ENCODE measurements around the gene LMO2.

LMO2 gene

GRCh38 chr11:33913991-33914390 lies 22.1 kb upstream of the LMO2 start:
- DNase-seq: no peak

DNA sequence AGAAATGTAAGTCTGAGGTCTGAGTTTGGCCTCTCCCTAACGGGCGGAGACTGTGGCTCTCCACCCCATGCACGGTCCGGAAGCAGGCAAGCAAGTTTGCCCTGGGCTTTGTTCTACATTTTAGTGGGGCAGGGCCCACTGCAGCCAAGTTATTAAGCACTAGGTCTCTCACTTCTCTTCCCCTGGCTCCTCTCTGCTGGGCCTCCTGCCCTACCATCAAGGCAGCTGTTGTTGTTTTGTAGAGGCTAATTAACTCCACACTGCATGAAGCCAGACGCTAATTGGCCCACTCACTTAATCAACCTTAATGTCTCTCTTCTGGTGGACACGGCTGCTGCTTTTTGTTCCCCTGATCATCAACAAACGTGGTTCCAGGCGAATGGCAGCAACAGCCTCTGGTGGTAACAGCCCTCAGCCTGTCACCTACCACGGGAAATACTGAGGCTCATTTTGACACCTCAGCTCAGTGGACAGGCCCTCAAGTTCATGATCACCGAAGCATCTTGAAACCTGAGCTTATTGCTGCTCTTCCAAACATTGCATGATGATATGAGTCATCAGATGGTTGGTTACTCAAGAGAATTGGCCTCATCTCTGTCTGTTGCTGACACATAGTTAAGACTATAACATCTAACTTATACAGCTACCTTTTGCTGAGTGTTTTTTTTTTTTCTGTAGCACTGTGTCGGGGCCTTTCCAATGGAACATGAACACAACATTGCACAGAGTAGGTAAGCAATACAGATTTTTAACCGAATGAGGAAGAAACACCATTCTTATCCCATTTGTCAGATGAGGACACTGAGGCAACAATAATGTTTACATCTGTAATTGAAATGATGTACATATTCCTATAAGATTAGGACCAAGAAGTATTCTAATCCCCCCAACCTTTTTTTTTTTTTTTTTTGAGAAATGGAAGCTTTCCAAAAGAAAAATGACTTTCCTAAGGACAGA lies 20.8 kb upstream of the LMO2 start:
- DNase-seq: peak; percentile 96

DNA sequence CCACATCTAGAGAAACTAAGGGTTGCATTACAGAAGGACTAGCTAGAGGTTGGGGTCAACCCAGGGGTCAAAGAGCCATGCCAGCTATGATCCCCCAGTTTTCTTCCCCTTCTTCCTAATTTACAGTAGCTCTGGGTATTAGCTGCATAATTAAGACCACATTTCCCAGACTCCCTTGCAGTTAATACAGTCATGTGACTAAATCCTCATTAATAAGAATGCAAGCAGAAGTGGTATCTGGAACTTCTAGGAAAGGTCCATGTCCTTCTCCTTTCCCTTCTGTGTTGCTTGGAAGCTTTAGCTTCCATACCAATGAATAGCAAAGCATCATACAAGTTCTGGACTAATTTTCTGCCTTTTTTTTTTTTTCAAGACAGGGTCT lies 19.1 kb upstream of the LMO2 start:
- no peak for DNase-seq

DNA sequence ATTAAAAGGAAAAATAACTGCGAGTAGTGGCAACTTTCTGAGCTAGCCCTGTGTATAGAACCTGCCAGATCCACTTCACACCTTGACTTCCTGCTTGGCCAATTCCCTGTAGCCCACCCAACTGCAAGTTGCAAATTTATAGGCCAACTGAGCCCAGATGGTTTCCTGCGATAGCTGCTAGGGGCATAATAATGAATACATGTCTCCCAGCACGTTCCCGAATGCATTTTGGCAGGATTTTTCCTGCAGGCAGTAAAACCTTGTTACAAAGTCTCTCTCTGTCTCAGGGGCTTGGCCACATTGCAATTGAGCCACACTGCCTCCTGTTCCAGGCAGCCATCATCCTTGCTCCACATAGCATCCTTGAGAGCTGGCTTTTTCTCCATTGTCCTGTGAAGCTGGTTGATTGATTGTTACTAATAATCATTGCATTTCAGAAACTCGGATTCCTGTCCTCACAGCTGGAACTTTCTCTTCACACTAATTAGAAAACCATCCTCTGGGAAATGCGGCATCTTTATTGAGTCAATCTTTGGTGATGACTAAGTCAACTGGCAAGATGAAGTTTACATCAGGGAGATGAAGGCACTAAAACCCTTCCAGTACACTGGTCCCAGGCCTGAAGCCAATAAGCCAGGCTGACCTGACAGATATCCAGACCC lies 18.6 kb upstream of the LMO2 start:
- no peak for DNase-seq

DNA sequence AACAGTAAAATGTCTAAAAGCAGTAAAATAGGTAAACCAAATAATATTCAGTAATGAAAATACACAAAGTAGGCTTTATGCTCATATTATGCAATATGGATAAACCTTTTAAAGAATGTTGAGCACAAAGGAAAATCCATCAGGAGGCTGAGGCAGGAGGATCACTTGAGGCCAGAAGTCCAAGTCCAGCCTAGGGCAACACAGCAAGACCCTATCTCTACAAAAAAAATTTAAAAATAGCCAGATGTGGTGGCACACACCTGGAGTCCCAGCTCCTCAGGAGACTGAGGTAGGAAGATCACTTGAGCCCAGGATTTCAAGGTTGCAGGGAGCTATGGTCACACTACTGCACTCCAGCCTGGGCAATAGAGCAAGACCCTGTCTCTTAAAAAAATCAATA lies 17.7 kb upstream of the LMO2 start:
- DNase-seq: no peak

DNA sequence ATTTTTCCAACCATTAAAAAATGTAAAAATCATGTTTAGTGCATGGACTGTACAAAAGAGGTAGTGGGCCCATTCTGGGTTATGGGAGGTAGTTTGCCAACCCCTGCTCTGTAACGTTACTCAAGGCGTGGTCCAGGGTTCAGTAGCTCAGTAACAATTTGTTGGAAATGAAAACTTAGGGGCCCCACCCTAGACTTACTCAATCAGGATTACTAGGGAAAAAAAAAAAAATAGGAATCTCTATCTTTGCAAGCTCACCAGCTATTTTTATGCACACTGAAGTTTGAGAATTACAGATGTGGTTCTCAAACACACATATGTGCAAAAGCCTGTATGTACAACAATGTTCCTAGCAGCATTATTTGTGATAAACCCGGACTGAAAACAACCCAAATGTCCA lies 17.3 kb upstream of the LMO2 start:
- DNase-seq: no peak

- no peak for DNase-seq
Observed at GRCh38 chr11:33907421-33907820, 15.5 kb upstream of the LMO2 start.

DNA sequence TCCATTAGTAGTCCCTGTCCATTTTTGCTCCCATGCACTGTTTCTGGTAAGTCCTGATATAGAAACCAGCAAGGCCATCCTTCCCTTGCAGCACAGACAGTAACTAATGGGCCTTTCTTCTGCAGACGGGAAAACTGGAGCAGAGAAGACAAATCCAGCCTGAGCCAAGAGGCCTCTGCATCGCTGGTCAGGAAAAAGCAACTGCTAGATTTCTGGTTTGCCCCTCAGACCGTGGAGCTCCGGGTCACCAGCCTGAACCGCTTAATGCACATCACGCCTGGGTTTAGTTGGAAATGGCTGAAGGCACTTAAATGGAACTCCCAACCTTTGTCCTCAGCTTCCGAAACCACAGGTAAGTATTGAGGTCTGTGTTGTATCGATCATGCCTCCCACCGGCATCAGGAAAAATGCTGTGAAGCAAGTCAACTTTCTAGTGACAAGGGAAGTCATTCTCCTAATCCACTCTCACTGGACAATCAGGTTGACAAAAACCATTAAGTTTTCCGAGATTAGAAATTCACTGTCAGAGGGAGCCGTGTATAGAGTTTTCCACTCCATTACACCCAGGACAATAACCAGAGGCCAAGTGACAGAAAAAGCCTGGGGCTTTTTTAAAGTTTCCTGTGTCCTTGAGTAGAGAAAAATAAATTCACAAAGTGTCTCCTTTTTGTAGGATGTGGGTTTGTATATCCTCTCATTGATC lies 14.8 kb upstream of the LMO2 start:
- peak; percentile 18 for DNase-seq

DNA sequence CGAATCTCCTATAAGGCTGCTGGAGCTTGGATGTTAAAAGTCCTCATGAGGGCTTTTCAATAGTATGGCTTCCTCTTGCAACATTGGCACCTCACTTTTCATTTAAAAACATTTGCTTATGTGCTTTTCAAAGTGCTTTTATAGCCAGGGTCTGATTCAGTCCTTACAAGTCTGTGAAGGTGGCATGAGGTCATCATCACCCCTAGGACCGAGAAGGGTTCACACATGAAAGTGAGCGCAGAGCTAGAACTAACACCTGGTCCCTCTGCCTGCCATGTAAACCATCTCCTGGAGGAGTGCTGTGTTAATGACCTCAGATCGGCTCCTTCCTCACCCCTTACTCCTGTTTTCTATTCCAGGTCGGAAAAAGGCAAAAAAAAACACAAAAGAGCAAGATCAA lies 12.2 kb upstream of the LMO2 start:
- DNase-seq: no peak

DNA sequence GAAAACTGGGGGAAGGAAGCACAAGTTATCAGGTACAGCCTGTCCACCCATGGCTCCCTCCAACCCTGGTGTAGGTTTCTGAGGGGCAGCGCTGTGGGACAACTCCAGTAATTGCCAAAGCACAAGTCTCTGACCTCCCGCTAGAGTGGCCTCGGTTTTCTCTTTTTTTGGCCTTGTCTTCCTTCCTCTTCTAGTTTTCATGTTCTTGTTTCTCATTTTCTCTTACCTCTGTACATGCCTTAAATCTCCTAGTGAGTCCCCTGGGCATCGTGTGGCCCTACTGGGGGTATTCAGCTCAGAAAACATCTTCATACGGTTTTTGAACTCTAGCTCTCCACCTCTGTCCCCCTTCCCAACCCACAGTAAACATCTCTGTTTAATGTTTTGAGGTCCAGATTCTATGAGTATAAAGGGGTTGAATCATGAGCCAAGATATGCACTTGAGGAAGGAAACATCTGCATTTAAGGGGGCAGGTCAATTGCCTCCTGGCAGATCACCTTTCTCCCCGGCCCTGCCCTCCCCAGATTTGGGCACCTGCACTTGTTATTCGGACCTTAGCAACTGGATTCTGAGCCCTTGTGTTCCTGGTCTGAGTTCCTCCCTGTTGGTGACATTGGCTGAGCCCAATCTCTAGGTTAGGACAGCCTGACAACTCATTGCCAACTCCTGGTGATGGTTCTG lies 8.4 kb upstream of the LMO2 start:
- no peak for DNase-seq

GRCh38 chr11:33899400-33900037 lies 7.6 kb upstream of the LMO2 start:
- peak; percentile 24 for DNase-seq

DNA sequence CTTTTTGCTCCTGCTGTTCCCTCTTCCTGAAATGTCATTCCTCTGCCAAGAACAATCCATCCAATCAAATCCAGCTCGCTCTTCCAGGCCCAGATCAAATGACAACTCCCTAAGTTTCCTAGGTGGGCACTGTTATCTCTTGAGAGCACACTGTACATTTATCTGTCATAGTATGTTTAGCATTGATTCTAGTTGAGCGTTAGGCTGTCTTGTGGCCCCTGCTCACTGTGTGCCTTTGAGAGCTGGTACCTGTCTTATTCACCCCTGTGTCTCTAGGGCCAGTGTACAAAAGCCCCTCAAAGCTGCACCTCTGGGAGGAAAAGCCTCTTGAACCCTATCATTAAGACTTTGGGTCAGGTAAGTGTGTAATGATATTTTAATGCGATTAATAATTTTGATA lies 7.1 kb upstream of the LMO2 start:
- DNase-seq: no peak

DNA sequence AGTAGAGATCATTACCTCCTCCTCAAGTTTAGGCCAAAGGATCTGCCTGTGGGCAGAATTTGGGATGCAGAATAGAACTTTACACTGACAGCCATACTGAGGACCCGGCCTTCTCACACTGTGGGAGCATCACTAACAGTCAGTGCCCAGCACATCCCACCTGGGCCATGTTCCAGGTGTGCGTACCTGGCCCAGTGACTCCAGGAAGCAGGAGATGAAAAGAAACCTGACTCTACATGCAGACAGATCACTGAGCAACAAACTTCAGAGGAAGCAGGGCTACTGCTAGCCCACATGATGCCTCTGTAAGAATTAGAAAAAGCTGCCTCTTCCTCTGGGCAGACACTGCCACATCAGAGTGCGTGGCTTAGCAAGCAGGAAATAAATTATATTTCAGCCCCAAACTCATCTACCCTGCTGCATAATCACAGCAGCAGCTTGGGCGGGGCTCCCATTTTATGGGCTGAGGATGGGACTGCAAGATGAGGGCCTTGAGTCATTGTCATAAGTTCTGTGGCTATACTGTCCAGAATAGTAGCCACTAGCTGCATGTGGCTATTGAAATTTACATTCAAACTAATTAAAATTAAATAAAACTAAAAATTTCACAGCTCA lies 6.0 kb upstream of the LMO2 start:
- peak; percentile 59 for DNase-seq

DNA sequence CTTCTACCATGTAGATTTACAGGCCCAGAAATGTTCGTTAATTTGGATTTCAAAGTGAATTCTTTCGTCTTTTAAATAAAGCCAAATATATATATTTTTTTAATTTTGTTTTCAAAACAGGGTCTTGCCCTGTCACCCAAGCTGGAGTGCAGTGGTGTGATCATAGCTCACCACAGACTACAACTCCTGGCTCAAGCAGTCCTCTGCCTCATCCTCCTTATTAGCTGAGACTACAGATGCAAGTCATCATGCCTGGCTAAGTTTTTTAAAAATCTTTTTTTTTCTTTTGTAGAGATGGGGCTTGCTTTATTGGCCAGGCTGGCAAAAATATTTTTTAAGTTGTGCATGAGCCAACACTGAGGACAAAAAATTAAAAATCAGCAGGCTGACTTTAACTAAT lies 5.0 kb upstream of the LMO2 start:
- DNase-seq: no peak

GRCh38 chr11:33895752-33896137 lies 3.9 kb upstream of the LMO2 start:
- peak; percentile 85 for DNase-seq

DNA sequence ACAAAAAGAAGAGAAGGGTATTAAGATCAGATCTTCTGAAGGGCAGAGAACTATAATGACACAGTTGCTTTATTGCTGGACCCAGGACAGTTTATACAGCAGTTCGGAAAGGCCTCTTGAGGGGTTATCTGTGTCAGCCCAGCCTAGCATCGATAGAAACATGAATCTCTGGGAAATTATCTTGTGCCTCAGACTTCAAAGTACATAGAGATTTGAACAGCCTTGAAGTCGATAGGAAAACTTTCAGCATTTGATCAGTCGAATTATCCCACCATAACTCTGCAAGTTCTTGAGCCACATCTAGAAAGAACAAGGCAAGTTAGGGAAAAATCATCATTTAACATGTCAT lies 2.5 kb upstream of the LMO2 start:
- DNase-seq: no peak

DNA sequence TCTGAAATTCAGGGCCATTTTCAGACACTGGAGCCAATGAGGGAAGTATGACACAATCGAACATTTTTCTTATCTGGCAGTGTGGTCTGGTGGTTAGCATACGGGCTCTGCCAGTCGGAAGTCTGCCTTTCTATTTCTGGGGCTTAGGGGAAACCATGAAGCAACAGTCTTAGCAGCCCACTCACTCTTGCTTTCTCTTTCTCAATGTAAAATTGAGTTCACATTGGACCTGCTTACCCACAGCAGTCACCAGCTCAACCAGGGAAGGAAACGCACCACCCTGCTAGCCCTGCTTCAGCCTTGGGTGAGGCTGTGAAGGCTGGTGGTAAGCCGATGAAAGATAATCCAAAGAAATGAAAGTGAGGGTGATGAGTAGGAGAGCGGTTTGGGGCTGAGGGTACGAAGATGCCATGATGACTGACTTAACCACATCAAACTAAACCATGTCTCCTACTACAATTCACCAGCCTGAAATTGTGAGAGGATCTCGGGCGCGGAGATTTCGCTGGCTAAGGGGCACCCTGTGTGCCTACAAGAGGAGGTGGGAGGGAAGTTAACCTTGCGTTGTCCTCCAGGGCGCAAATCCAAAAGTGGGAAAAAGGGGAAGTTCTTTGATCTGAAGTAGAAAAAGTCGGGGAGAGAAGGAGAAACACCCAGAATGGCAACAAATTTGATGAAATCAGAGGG lies 2.0 kb upstream of the LMO2 start:
- DNase-seq: no peak

DNA sequence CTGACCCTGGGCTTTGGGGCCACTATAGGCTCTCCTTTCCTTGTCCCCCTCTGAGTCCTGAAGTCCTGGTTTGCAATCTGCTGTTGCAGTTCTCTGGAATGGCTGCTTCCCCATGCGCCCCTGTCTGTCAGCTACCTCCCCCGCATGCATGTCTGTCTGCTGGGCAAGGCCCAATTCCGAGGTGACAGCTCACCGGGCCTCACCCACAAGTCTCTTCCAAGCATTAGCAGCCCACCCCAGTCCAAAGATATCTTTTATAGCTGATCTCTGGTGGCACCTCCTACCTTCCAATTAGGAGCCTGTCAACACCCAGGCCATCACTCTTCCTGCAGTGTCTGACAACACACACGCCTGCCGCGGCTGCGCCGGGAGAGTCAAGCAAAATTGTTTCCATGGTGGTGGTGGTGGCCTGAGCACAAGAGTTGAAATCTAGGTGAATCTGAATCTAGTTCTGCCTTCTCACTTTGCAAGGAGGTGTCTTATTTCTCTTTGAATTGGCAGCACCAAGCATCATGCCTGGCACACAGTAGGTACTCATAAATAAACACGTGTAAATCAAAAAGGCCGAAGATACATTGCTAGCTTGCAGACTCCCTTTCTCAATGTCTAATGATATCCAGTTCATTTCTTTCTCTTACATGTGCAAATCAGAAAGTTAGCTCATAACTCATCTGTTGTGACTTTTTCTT lies 1.2 kb upstream of the LMO2 start:
- no peak for DNase-seq

- no peak for DNase-seq
Observed at GRCh38 chr11:33889821-33890378, 2.0 kb downstream of the LMO2 start.

GRCh38 chr11:33889296-33889695 lies 2.6 kb downstream of the LMO2 start:
- no peak for DNase-seq

DNA sequence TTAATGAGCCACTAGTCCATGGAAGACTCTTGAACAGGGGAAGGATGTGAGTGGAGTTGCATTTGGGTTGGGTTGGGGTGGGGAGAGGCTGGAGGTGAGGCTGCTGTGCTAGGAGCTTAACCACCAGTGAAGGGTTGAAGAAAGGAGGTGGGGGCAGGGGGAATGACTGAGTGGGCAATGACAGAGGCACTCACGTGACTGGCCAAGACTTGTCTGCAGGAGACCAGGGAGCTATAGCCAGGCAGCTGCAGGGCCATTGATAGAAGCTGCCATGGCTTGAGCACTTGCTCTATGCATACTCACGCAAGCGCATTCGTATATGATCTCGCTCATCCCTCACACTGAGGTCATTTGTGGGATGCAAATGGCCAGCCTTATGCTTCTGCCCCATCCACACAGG lies 4.0 kb downstream of the LMO2 start:
- no peak for DNase-seq
